Measurements from ENCODE around the gene PLTP.
A peak's percentile ranks its signal among the peaks of the same experiment; 100 is the strongest.
"Not testable (repeated sequence)": the region's sequence is repeated elsewhere in the genome, so short reads cannot be mapped to it uniquely, and the experiment has no call there.

Gene PLTP

GRCh38 chr20:45911486-45912343, at the start of gene PLTP:
Gene PLTP (minus strand): TSS chr20:45912155. CDS start chr20:45911452, 703 bp downstream.
- DNase-seq: peak; percentile 84

GRCh38 chr20:45959956-45960630, 48.1 kb upstream of the PLTP start:
- peak; percentile 8 for DNase-seq

- peak; percentile 10 for DNase-seq
Measured at GRCh38 chr20:45959126-45959525, 47.2 kb upstream of the PLTP start.

GRCh38 chr20:45958593-45958992, 46.6 kb upstream of the PLTP start:
- peak; percentile 1 for DNase-seq

- DNase-seq: peak; percentile 8
Measured at GRCh38 chr20:45957021-45957941, 45.3 kb upstream of the PLTP start.

GRCh38 chr20:45956326-45956725, 44.4 kb upstream of the PLTP start:
- DNase-seq: not testable (repeated sequence)

- DNase-seq: no peak
Measured at GRCh38 chr20:45953672-45954071, 41.7 kb upstream of the PLTP start.

GRCh38 chr20:45952861-45953260, 40.9 kb upstream of the PLTP start:
- DNase-seq: no peak

- DNase-seq: no peak
Measured at GRCh38 chr20:45951925-45952834, 40.2 kb upstream of the PLTP start.

- no peak for DNase-seq
Measured at GRCh38 chr20:45950330-45950646, 38.3 kb upstream of the PLTP start.

GRCh38 chr20:45949542-45950329, 37.8 kb upstream of the PLTP start:
- no peak for DNase-seq

- no peak for DNase-seq
Measured at GRCh38 chr20:45948742-45949541, 37.0 kb upstream of the PLTP start.

- no peak for DNase-seq
Measured at GRCh38 chr20:45948261-45948733, 36.3 kb upstream of the PLTP start.

- no peak for DNase-seq
Measured at GRCh38 chr20:45947110-45947866, 35.3 kb upstream of the PLTP start.

- no peak for DNase-seq
Measured at GRCh38 chr20:45946149-45946970, 34.4 kb upstream of the PLTP start.

- no peak for DNase-seq
Measured at GRCh38 chr20:45945678-45946148, 33.8 kb upstream of the PLTP start.

- no peak for DNase-seq
Measured at GRCh38 chr20:45944965-45945677, 33.2 kb upstream of the PLTP start.
